ENCODE measurements around the gene ACOXL. TPM values are rescaled to one million over a fixed set of nuclear protein-coding genes. Genes with fewer than 3 reads are reported as not detected.

The ACOXL gene
- total and polyA plus RNA-seq, 10 of the 15 experiments (the other 5 are each of a cell fraction or from before 2014, with no cell fraction given): 0.05 to 1.3 (median 0.71) TPM

DNA sequence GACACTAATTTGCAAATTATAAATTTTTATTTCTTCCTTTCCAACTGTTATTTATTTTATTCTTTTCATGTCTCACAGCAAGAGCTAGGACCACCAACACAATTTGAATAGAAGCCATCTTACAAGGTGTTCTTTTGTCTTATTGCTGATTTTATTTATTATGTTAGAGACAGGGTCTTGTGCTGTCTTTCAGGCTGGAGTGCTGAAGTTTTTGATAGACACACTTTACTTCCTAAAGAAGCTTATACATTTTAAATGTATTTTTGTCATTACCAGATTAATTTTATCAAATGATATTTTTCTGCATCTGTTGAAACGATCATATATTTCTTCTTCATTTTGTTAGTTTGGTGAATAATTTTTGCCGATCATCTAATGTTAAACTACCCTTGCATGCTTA, 258.1 kb downstream of the ACOXL start:
- ChIA-PET POLR2A (no interaction called here), CTCF (no interaction called here), RAD21 (ENCODE audit: unreplicated experiment) (no interaction called here), SMC1A (ENCODE audit: uncharacterized antibody, unreplicated experiment) (interaction anchor here (0.9 to 1.9 kb wide), 2 partner anchors 10 to 111 kb away, joined by 4 to 5 read pairs; no protein-coding TSS in a partner anchor)
- Histone ChIP-seq H3K4me2 (ENCODE audit: control insufficient read depth, insufficient read depth) (no peak overlapping the region), H3K36me3 (ENCODE audit: control insufficient read depth in 2 of 2, insufficient read depth in 2 of 2, low read length in 1 of 2) (no peaks in the 10 kb centered on the region), H2AFZ (ENCODE audit: control insufficient read depth, low read depth, low read length) (no peak overlapping the region), H3K4me3 (no peak overlapping the region), H3K4me1 (ENCODE audit: control insufficient read depth, insufficient read depth, low read length) (no peaks in the 10 kb centered on the region), H3K9me3 (replicated peaks; ENCODE audit: control insufficient read depth, insufficient read depth, low read length) (no peaks in the 10 kb centered on the region; the same call in 2 of the 3 replicates), H3K27me3 (replicated peaks in 1 of 2; ENCODE audit: control insufficient read depth in 2 of 2, insufficient read depth in 2 of 2, low read length in 1 of 2) (peaks cover 0 to 2% of the 10 kb centered on the region in 2 experiments; a peak in 1 of 4 replicates), H3K9ac (ENCODE audit: control insufficient read depth, insufficient read depth, low read length) (no peak overlapping the region), H3K27ac (ENCODE audit: control insufficient read depth, insufficient read depth) (no peak overlapping the region), H3K79me2 (ENCODE audit: control insufficient read depth, insufficient read depth, low read length) (no peaks in the 10 kb centered on the region), H4K20me1 (ENCODE audit: control insufficient read depth, insufficient read depth) (no peaks in the 10 kb centered on the region; the same call in 1 of the 2 replicates)
- intact Hi-C loops (cut with micrococcal nuclease; ENCODE audit: unreplicated experiment): no loop called here
- WGBS (ENCODE audit: insufficient coverage, insufficient replicate concordance, low lambda C conversion rate, missing lambda C conversion rate): 57% methylated on average over 2 of the region's 2 CpGs
- ATAC-seq: no peak
- no peak for TF ChIP-seq TAF1 (IDR thresholded peaks at IDR 0.05; ENCODE audit: borderline replicate concordance, low read depth, low read length)
- FAIRE-seq: no peak
- in situ Hi-C loops (cut with MboI): no loop called here
- no TSS peak for BruUV-seq (replicated peaks)
- no peak for DNase-seq (ENCODE audit: low read depth, low spot score)

GRCh38 chr2:110991911-110992310, 259.5 kb downstream of the ACOXL start:
- H2AFZ ChIP-seq (ENCODE audit: control insufficient read depth, low read depth, low read length): no peak overlapping the region
- ATAC-seq (no peak), DNase-seq (ENCODE audit: low read depth, low spot score) (no peak), FAIRE-seq (no peak)
- no peaks in the 10 kb centered on the region for H3K36me3 ChIP-seq (ENCODE audit: control insufficient read depth in 2 of 2, insufficient read depth in 2 of 2, low read length in 1 of 2)
- no peaks in the 10 kb centered on the region; the same call in 2 of the 3 replicates for H3K9me3 ChIP-seq (replicated peaks; ENCODE audit: control insufficient read depth, insufficient read depth, low read length)
- no peaks in the 10 kb centered on the region for H4K20me1 ChIP-seq (ENCODE audit: control insufficient read depth, insufficient read depth)
- no TSS peak for BruUV-seq (replicated peaks)
- H3K4me1 ChIP-seq (ENCODE audit: control insufficient read depth, insufficient read depth, low read length): no peaks in the 10 kb centered on the region
- POLR2A ChIA-PET: no interaction called here
- H3K79me2 ChIP-seq (ENCODE audit: control insufficient read depth, insufficient read depth, low read length): no peaks in the 10 kb centered on the region
- in situ Hi-C loops (cut with MboI): no loop called here
- no peak overlapping the region for H3K27ac ChIP-seq (ENCODE audit: control insufficient read depth, insufficient read depth)
- CTCF ChIA-PET: no interaction called here
- H3K9ac ChIP-seq (ENCODE audit: control insufficient read depth, insufficient read depth, low read length): no peak overlapping the region
- SMC1A ChIA-PET (ENCODE audit: uncharacterized antibody, unreplicated experiment): interaction anchor here (1.9 kb wide), 1 partner anchor 110 kb away, joined by 4 read pairs; no protein-coding TSS in a partner anchor
- H3K27me3 ChIP-seq (replicated peaks in 1 of 2; ENCODE audit: control insufficient read depth in 2 of 2, insufficient read depth in 2 of 2, low read length in 1 of 2): peaks cover 0 to 2% of the 10 kb centered on the region in 2 experiments; a peak in 1 of 4 replicates
- RAD21 ChIA-PET (ENCODE audit: unreplicated experiment): no interaction called here
- WGBS (ENCODE audit: insufficient coverage, insufficient replicate concordance, low lambda C conversion rate, missing lambda C conversion rate): 46% methylated on average over 5 of the region's 5 CpGs
- intact Hi-C loops (cut with micrococcal nuclease; ENCODE audit: unreplicated experiment): no loop called here
- no peak overlapping the region for H3K4me2 ChIP-seq (ENCODE audit: control insufficient read depth, insufficient read depth)
- H3K4me3 ChIP-seq: no peak overlapping the region
- no peak for TF ChIP-seq E2F4 (IDR thresholded peaks at IDR 0.05; ENCODE audit: low read depth, low read length)
- no peak for TF ChIP-seq ZNF592 (IDR thresholded peaks at IDR 0.05)
- TF ChIP-seq ZNF207 (IDR thresholded peaks at IDR 0.05; ENCODE audit: borderline replicate concordance): no peak
- no peak for TF ChIP-seq TAF1 (IDR thresholded peaks at IDR 0.05; ENCODE audit: borderline replicate concordance, low read depth, low read length)
- TF ChIP-seq E4F1 (IDR thresholded peaks at IDR 0.05; ENCODE audit: borderline replicate concordance, partially characterized antibody): no peak
- no peak for TF ChIP-seq ZNF384 (IDR thresholded peaks at IDR 0.05; ENCODE audit: borderline replicate concordance, low read depth, low read length)

Data from GM12878 (cell line).